MV-4-11 (cell line): Measurements from ENCODE around the gene ADGRA1.
"Not testable (repeated sequence)": the region's sequence is repeated elsewhere in the genome, so short reads cannot be mapped to it uniquely, and the experiment has no call there.

Experiments
- DNase-seq: peaks from one replicate; lab custom pipeline; 2025; lab: John Stamatoyannopoulos, UW

Gene ADGRA1

DNA sequence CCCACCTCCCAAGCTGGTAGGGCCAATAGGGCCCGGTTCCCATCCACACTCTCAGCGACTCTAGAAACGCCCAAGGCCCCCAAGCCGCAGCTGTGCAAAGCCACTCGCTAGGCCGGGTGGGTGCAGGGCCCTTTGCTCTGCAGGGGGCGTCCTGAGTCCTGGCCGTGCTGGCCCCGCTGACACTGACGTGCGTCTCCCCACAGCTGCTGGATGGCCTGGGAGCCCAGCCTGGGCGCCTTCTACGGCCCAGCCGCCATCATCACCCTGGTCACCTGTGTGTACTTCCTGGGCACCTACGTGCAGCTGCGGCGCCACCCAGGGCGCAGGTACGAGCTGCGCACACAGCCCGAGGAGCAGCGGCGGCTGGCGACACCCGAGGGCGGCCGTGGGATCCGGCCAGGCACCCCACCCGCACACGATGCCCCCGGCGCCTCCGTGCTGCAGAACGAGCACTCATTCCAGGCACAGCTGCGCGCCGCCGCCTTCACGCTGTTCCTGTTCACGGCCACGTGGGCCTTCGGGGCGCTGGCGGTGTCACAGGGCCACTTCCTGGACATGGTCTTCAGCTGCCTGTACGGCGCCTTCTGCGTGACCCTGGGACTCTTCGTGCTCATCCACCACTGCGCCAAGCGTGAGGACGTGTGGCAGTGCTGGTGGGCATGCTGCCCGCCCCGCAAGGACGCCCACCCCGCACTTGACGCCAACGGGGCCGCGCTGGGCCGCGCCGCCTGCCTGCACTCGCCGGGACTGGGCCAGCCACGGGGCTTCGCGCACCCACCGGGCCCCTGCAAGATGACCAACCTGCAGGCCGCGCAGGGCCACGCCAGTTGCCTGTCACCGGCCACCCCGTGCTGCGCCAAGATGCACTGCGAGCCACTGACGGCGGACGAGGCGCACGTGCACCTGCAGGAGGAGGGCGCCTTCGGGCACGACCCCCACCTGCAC is 40.7 kb downstream of the ADGRA1 start:
- DNase-seq = no peak

DNA sequence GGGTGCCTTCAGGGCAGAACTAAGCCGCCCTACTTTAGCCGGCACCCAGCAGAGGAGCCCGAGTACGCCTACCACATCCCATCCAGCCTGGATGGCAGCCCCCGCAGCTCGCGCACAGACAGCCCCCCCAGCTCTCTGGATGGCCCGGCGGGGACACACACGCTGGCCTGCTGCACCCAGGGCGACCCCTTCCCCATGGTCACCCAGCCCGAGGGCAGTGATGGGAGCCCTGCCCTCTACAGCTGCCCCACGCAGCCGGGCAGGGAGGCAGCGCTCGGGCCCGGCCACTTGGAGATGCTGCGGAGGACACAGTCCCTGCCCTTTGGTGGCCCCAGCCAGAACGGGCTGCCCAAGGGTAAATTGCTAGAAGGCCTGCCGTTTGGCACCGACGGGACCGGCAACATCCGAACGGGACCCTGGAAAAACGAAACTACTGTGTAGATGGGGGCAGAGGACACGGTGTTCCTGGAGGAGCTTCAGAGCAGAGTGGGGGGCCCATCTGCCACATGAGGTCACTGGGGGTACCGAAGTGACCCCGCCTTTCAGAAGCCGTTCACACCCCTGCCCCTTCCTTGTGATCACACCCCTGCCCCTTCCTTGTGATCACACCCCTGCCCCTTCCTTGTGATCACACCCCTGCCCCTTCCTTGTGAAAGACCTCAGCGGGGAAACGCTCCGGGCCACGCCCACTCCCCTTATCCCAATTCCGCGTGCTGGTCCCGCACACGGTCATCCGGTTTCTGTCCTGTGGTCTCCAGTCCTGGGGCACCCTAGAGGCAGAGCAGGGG is 41.5 kb downstream of the ADGRA1 start:
- no peak for DNase-seq

DNA sequence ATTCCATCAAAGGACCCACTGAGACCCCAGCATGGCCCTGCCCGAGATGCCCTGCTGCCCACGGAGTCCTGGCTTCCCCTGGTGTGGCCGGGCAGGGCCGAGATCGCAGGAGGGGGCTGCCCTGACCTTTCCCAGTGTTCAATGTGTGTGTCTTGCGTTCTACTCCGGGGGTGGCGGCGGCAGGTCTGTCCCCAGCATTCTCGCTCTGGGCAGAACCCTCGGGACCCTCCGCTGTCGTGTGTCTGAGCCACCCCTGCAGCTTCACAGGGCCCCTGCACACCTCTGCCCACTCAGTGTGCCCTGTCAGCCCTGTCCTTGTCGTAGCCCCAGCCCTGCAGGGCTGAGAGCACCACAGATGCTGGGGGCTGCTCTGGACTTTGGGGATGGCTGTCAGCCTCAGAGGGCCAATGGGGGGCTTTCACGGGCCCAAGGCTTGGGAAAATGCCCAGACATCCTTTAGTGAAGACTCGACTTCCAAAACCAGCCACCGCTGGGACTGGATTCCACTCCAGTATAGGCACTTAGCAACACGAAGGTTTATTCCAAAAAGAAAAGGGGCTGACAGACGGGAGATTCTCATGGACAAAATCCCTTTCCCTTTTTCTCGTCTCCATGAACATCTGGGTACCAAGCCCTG is 42.3 kb downstream of the ADGRA1 start:
- no peak for DNase-seq

DNA sequence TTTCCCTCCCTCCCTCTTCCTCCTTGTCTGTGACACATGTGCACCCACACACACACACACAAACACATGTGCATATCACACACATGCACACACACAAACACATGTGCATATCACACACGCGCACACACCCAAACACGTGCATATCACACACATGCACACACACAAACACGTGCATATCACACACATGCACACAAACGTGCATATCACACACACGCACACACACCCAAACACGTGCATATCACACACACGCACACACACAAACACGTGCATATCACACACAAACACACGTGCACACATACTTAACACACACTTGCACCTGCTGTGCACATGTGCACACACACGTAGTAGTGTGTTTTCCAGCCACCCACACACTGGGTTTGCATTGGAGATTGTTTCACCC is 42.9 kb downstream of the ADGRA1 start:
- DNase-seq = no peak

DNA sequence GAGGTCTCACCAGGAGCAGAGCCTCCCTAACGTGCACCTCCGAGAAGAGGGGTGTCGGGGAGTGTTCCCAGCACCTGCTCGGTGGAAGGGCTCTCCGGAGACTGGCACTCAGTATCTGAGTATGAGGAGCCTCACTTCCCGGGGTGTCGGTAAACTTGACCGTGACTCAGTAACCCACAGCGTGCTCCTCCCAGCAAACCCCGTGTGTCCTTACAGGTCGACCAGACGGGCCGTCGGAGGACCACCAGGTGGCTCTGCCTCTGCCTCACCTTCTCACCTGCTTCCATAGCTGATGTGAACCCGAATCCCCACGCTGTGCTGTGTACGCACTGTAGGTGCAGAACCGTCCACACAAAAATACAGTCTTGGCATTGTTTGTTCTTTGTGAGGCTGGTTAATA is 43.3 kb downstream of the ADGRA1 start:
- DNase-seq = no peak

DNA sequence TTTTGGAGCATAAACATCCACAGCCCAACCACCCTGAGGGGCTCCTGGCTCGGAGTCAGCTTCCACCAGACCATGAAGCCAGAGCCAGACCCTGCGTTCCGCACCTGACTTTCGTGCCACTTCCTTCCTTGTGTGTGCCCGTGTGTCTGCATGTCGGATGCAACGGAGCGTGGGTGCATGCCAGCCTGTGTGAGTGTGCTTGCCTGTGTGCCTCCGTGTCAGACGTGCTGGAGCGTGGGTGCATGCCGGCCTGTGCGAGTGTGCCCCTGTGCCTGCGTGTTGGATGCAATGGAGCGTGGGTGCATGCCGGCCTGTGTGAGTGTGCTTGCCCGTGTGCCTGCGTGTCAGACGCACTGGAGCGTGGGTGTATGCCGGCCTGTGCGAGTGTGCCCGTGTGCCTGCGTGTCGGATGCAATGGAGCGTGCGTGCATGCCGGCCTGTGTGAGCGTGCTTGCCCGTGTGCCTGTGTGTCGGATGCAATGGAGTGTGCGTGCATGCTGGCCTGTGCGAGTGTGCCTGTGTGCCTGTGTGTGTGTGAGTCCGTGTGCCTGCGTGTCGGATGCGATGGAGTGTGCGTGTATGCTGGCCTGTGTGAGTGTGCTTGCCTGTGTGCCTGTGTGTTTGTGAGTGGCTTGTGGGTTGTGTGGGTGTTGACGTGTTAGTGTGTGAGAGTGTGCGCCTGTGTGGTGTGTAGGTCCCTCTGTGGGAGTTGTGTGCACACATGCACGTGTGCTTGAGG is 44.2 kb downstream of the ADGRA1 start:
- no peak for DNase-seq

DNA sequence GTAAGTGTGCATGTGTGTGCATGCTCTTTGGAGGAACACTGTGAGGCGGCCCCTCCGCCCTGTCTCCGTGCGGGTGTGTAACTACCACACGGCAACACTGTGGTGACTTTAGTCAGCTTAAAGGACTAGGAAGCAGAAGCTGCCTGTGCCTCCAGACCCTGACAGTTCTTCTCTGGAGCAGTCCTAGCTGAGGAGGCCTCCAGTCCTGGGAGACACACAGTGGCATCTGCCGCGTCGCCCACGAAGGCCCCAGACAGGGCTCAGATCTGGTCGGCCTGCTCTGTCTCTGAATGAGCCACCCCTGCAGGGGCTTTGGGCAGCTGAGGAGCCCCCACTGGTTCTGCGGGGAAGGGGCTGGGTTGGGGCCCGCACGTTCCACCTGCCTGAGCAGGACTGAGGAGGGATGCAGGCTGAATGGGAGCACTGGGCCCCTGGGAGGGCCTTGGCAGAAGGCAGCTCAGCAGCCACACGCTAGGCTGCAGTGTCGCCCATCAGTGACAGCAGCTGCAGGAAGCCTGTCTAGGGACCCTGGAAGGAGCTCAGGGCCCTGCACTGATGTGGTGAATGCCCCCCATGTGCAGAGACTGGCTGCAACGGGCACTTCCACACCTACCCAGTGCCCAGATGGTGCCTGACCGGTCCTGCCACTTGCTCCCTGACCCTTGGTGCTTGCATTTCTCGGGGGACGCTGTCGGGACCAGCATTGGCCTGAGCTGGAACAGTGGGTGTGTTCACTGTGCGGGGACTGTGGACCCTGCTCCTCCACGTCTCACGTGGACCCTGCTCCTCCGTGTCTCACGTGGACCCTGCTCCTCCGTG is 45.0 kb downstream of the ADGRA1 start:
- DNase-seq = no peak

DNA sequence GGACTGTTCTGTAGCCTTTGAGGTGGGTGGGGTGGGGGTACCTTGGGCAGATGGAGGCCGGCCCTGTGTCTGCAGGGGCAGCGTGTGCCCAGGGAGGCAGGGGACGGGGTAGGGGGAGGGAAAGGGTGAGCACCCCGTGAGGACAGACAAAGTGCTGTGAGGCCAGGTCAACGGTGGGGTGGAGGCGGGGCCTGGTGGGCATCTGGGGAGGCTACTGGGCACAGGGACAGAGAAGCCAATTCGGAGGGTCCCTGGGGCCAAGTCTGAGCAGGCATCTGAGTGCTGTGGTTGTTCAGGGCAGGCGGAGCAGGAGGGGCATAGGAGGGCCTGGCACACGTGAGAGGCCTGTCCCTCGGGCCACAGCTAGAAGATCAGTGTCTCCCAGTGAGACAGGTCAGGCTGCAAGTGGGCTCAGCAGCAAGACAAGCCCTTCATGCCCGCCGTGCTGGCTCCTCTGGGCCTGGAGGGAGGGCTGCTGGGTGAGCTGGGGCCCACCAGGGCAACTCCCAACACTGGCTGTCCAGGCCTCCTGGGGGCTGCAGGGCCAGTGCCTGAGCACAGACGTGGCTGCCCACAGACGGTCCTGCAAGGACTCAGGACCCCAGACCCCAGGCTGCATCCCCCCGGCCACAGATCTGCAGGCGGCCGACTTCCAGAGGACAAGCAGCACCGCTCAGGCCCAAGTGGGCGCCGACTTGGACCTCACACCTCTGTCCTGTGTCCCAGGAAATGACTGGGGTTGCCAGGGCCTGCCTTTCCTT is 45.9 kb downstream of the ADGRA1 start:
- no peak for DNase-seq

DNA sequence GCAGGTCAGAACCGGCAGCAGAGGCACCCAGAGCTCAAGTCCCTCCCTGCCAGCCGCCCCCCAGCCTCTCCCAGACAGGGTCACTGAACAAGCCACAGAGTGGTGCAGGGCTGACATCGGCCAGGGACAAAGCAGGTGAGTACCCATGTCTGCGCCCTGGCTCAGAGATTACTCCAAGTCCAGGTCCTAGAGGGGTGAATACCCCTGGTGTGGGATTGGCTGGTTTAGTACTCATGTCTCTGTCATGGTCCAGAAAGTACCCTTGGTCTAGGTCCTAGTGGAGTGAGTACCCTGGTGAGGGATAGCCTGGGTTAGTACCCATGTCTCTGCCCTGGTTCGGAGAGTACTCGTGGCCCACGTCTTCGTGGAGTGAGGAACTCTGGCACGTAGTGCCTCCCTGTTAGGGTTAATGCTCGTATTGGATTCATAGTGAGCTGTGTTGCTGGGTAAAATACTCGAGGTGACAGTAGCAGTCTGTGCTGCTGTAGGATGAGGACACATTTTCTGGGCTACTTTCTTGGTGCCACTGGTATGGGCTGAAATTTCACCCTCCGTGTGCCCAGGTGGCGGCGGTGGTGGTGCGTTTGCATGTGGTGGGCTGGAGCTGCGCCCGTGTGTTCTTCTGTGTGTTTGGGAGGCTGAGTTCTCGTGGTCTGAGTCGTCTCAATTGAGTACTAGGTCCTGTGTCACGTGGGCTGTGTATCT is 46.8 kb downstream of the ADGRA1 start:
- no peak for DNase-seq

DNA sequence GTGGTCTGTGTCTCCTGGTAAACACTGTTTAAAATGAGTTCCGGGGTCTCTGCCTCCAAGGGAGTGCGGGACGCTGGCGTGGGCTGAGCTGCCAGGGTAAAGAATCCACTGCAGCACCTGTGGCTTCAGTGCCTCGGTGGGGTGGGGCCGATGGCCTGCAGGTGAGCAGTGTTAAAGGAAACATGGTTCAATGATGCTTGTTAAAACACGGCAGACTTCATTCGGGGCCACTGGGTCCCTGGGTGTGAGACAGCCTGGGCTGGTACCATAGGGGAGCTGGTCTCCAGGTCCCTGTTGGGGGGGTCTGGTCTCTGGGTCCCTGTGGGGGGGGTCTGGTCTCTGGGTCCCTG is 47.4 kb downstream of the ADGRA1 start:
- no peak for DNase-seq

DNA sequence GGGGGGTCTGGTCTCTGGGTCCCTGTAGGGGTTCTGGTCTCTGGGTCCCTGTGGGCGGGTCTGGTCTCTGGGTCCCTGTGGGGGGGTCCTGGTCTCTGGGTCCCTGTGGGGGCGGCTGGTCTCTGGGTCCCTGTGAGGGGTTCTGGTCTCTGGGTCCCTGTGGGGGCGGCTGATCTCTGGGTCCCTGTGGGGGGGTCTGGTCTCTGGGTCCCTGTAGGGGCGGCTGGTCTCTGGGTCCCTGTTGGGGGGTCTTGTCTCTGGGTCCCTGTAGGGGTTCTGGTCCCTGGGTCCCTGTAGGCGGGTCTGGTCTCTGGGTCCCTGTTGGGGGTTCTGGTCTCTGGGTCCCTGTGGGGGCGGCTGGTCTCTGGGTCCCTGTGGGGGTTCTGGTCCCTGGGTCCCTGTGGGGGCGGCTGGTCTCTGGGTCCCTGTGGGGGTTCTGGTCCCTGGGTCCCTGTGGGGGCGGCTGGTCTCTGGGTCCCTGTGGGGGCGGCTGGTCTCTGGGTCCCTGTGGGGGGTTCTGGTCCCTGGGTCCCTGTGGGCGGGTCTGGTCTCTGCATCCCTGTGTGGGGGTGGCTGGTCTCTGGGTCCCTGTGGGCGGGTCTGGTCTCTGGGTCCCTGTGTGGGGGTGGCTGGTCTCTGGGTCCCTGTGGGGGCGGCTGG is 49.9 kb downstream of the ADGRA1 start:
- DNase-seq = not testable (repeated sequence)

DNA sequence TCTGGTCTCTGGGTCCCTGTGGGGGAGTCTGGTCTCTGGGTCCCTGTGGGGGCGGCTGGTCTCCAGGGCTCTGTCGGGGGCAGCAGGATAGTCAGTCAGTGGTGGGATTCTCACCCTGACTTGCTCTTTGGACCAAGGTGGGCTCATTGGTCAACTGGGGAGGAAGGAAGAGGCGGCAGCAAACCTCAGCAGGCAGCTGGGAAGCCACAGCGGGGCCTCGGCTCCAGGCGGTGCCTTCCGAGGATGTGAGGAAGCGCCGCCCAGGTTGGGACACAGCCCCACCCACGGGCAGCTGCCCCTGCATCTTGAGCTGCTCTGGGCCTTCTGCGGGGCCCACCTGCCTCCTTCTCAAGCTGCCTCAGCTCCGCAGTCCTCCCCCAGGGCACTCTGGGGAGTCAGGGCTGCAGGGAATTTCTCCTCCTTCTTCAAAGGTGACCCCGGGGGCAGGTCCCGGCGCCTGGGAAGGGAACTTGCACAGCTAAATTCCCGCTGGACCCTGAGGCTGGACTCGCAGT is 51.9 kb downstream of the ADGRA1 start:
- DNase-seq = no peak

DNA sequence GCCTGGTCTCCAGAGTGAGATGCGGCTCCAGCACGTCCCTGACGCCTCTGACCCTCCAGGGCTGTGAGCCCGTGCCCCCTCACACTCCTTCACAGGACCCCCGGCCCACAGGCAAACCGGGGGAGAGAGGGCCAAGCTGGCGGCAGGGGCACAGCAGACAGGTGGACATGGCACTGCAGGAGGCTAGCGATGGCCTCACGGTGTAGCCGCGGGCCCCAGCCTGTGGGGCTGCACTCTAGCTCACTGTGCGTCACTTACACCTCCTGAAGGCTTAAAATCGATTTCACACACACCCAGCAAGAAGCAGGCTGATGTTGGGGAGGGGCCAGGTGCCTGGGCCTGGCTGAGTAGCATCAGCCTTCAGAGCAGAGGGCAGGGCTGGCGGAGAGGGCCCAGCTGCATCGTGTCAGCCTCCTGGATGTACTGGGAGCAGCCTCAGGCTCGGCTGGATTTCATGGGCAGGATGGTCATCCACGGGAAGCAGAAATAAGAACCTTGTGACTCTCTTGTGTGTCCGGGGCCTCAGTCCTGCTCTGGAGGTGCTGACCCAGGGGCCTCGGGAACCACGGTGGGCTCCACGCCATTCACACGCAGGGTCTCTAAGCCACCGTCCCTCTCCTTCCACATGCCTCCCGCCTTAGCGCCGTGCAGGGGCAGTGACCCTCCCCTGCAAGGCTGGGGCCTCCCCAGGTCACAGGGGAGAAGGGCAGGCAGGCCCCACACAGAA is 52.9 kb downstream of the ADGRA1 start:
- DNase-seq = no peak

DNA sequence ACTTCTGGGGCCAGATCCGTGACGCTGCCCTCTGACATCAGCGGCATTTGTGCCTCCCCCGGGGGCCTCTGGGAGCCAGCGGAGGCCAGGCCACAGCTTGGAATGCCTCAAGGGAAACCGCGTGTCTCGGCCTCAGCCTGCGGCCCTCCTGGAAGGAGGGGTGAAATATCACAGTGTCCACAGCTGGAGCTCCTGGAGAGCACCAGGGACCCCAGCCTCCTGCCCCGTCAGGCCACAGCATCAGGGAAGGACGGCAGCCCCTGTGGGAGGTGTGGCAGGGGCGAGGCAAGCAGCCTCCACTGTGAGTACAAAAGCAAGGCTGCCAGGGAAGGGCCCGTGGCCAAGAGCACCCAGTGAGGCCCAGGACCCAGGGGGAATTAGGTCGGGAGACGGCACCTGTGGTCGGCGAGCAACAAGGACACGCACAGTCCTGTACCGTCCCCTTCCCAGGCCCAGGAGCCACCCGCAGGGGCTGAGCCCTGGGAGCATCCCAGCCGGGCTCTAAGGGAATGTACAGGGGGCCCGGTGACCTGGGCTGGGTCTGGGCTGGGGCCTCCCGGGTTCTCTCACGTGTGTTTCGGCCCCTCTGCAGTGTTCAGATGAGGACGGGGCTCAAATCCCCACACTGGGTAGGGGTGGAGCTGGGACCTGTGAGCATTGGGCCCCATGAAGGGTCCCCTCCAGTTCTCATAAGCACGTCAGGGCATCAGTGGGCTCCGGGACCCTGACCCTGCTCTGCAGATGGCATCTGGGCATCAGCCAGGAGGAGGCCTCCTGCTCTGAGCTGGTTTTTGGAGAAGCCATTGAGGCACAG is 53.6 kb downstream of the ADGRA1 start:
- DNase-seq = no peak

DNA sequence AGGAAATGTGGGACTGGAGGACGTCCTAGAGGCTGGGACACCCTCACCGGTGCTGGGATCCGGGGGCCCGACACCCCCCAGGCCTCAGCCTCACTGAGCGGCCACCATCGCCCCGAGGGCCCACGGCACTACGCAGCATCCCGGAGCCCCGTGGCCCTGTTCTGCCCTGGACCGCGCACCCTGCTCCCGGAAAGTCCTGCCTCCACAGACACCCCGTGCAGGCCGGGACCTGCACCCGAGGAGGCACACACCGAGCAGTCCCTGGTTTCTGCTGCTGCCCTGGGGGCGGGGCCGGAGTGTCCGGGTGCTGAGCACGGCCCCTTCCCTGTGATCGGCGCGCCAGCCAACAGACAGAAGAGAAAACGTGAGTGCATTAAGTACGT is 54.2 kb downstream of the ADGRA1 start:
- no peak for DNase-seq

DNA sequence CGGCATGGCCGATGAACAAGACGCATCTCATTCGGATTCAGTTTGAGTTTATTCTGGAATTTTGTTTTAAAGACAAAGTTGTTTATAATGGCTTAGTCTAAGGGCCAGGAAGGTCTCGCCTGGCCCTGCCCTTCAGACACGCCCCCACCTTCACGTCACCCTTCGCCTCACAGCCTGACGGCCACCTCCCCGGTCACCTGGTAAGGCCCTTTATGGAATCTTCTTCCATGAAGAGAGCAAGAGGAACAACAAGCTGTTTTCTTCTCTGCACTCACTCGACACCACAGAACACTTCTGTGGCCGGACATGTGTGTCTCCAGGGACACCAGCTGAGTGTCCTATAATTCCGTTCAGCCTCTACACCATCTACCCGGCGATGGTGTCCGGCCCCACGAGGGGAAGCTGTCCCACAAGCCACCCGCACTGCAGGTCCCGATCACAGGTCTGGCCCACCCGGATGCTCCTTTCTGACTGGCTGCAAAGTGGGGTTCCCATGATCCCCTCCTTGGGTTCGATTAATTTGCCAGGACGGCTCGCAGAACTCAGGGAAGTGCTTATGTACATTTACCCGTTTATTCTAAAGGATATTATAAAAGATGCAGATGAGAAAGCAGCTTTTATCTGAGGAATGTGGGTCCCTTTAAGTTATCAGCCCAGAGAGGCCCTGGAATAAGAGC is 54.9 kb downstream of the ADGRA1 start:
- DNase-seq = no peak

DNA sequence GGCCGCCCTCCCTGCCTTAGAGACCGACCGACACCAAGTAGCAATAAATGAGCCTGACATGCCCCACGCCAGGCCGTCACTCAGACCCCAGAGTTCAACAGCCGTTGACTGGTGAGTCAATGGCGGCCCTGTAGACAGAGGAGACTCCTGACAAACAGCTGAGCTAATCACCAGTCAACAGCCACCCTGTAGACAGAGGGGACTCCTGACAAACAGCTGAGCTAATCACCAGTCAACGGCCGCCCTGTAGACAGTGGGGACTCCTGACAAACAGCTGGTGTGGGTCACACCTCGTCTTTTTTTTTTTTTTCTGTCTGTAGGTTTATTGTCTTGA is 55.4 kb downstream of the ADGRA1 start:
- DNase-seq = no peak
